ENCODE data around the gene LPAR2.

DNA sequence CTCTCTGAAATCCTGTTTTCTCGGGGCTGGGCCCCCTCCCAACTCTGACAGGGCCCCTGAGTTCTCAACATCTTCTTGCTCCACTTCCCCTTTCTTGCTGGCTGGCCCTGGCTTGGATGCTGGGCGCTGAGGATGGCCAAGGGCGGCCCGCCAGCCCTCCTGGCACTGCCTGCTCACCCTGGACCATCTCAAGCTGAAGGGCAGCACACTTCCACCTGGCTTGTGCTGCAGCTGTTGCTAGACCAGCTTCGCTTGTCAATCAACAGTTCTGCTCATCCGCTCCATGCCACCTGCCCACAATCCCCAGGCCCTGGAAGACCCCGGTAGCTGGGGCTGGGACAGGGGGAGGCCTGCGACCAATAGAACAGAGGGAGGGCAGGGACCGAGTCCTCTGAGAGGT is 22.3 kb upstream of the LPAR2 start:
- TF ChIP-seq POLR2AphosphoS5 (IDR thresholded peaks at IDR 0.05; ENCODE audit: low read depth) (no peak), EZH2 (IDR thresholded peaks at IDR 0.05; ENCODE audit: low read depth, unreplicated experiment) (no peak), EZH2phosphoT487 (IDR thresholded peaks at IDR 0.05; ENCODE audit: unreplicated experiment) (no peak), CREB1 (CRISPR knock-in tag; IDR thresholded peaks at IDR 0.05; ENCODE audit: low read depth) (no peak)
- TF ChIP-seq, protein P1, sequence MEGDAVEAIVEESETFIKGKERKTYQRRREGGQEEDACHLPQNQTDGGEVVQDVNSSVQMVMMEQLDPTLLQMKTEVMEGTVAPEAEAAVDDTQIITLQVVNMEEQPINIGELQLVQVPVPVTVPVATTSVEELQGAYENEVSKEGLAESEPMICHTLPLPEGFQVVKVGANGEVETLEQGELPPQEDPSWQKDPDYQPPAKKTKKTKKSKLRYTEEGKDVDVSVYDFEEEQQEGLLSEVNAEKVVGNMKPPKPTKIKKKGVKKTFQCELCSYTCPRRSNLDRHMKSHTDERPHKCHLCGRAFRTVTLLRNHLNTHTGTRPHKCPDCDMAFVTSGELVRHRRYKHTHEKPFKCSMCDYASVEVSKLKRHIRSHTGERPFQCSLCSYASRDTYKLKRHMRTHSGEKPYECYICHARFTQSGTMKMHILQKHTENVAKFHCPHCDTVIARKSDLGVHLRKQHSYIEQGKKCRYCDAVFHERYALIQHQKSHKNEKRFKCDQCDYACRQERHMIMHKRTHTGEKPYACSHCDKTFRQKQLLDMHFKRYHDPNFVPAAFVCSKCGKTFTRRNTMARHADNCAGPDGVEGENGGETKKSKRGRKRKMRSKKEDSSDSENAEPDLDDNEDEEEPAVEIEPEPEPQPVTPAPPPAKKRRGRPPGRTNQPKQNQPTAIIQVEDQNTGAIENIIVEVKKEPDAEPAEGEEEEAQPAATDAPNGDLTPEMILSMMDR (conservative IDR thresholded peaks at IDR 0.05; ENCODE audit: low read depth in 2 of 2): no peak
- TF ChIP-seq, protein P2, sequence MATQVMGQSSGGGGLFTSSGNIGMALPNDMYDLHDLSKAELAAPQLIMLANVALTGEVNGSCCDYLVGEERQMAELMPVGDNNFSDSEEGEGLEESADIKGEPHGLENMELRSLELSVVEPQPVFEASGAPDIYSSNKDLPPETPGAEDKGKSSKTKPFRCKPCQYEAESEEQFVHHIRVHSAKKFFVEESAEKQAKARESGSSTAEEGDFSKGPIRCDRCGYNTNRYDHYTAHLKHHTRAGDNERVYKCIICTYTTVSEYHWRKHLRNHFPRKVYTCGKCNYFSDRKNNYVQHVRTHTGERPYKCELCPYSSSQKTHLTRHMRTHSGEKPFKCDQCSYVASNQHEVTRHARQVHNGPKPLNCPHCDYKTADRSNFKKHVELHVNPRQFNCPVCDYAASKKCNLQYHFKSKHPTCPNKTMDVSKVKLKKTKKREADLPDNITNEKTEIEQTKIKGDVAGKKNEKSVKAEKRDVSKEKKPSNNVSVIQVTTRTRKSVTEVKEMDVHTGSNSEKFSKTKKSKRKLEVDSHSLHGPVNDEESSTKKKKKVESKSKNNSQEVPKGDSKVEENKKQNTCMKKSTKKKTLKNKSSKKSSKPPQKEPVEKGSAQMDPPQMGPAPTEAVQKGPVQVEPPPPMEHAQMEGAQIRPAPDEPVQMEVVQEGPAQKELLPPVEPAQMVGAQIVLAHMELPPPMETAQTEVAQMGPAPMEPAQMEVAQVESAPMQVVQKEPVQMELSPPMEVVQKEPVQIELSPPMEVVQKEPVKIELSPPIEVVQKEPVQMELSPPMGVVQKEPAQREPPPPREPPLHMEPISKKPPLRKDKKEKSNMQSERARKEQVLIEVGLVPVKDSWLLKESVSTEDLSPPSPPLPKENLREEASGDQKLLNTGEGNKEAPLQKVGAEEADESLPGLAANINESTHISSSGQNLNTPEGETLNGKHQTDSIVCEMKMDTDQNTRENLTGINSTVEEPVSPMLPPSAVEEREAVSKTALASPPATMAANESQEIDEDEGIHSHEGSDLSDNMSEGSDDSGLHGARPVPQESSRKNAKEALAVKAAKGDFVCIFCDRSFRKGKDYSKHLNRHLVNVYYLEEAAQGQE (IDR thresholded peaks at IDR 0.05; ENCODE audit: unreplicated experiment): no peak

Measured in GM23338 (cell line).